ENCODE data around the gene PCDH9.

The PCDH9 gene

GRCh38 chr13:66627512-66627911 lies 602.6 kb downstream of the PCDH9 start:
- no peak for DNase-seq

DNA sequence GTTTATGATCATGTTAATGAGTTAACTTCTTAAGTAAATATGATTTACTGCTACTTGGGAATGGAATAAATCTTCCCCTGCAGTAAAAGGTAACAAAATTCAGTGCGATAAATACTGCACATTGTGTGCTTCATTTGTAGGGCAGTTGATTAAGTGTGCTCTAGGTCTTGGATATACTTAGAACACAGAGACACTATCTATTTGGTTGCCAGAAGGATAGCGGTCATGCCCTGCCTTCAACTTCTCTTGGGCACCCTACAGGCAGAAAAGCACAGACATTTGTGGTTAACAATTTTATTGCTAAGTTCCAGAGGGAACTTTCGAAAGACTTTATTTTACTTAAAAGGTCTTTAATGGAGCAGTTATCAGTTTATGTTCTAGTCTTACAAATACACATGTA lies 605.8 kb downstream of the PCDH9 start:
- DNase-seq, result no peak

GRCh38 chr13:66623129-66623820 lies 606.9 kb downstream of the PCDH9 start:
- no peak for DNase-seq

DNA sequence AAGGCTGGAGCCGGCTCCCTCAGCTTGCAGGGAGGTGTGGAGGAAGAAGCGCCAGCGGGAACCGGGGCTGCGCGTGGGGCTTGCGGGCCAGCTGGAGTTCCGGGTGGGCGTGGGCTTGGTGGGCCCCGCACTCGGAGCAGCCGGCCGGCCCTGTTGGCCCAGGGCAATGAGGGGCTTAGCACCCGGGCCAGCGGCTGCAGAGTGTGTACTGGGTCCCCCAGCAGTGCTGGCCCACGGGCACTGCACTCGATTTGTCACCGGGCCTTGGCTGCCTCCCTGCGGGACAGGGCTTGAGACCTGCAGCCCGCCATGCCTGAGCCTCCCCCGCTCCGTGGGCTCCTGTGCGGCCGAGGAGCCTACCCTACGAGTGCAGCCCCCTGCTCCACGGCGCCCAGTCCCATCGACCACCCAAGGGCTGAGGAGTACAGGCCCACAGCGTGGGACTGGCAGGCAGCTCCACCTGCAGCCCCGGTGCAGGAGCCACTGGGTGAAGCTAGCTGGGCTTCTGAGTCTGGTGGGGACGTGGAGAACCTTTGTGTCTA lies 608.2 kb downstream of the PCDH9 start:
- DNase-seq, result peak; percentile 3

- DNase-seq, result no peak
Observed at GRCh38 chr13:66618702-66619101, 611.4 kb downstream of the PCDH9 start.

DNA sequence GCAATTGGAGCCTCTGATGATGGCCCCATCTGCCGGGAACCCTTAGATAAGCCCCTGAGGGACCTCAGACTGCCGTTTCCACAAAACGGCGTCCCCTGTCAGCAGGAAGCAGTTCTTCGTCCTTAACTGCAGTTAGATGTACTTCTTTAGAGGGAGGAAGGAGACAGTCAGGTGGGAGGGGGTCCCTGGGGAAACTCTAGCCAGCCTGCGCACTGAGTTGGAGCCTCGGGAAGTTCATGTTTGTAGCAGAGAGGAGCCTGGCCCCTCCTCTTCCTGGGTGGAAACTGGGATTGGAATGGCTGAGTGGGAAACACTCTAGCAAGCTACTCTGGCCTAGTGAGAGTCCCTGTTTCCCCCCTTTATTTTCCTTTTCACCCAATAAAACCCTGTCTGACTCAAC lies 612.4 kb downstream of the PCDH9 start:
- DNase-seq, result no peak

DNA sequence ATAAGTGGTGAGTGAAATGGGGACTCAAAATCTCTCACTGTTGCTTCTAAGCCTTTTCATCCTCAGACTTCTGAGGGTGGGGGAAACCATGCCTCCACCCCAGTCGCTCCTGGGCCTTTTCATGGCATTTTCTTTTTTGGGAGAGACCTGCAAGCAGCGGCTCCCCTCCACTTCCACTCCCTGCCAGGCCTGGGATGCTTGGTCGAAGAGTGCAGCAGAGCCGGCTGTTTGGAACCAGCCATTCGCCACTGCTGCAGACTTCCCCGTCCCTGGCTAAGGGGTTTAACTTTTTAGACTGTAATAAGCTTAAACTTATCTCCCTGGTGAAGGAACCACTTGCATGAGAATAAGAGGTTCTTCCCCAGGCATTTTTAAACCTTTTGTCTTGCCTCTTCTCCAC lies 617.2 kb downstream of the PCDH9 start:
- DNase-seq, result peak; percentile 7

GRCh38 chr13:66586489-66586888 lies 643.6 kb downstream of the PCDH9 start:
- no peak for DNase-seq

DNA sequence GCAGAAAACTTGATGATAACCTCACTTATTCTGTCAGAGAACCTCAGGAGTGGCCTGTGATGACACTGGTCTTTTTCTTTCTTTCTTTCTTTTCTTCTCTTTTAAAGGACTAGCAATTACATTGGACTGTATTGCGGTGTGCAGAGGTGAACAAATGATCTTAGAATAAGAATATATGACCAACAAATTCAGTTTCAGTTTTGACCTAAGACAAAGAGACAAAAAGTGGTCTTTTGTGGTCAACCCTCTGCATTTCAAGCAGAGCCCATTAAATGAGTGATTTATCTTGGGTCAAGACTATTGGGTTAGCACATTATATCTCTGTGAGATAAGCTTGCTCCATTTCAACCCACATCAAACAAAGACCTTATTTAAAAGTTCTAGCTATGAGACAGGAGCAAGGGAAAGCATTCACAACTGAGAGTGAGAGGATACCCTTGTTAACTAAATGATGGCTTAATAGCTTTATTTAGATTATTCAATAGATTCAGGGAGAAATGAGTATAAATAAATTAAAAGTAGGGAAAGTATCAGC lies 644.4 kb downstream of the PCDH9 start:
- no peak for DNase-seq

- no peak for DNase-seq
Observed at GRCh38 chr13:66581675-66582074, 648.5 kb downstream of the PCDH9 start.

GRCh38 chr13:66578305-66578704 lies 651.8 kb downstream of the PCDH9 start:
- DNase-seq, result no peak

DNA sequence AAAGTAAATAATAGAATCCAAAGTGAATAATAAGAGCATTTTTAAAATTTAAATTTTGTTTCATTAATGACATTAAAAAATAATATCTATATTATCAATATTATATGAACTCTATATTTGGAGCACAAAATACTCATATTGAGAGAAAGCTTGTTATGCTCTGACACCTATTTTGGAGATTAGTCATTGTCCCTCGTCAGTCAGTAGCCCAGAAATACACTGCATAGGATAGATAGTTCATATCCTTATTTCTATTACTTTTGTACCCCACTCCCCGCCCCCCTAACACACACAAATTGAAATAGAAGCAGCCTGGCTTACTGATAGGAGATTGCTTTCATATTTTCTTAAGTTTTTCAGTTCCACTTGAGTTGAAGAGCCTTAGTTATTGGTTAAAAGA lies 652.8 kb downstream of the PCDH9 start:
- no peak for DNase-seq

- no peak for DNase-seq
Observed at GRCh38 chr13:66576381-66576780, 653.8 kb downstream of the PCDH9 start.

GRCh38 chr13:66574606-66575005 lies 655.5 kb downstream of the PCDH9 start:
- DNase-seq, result no peak

DNA sequence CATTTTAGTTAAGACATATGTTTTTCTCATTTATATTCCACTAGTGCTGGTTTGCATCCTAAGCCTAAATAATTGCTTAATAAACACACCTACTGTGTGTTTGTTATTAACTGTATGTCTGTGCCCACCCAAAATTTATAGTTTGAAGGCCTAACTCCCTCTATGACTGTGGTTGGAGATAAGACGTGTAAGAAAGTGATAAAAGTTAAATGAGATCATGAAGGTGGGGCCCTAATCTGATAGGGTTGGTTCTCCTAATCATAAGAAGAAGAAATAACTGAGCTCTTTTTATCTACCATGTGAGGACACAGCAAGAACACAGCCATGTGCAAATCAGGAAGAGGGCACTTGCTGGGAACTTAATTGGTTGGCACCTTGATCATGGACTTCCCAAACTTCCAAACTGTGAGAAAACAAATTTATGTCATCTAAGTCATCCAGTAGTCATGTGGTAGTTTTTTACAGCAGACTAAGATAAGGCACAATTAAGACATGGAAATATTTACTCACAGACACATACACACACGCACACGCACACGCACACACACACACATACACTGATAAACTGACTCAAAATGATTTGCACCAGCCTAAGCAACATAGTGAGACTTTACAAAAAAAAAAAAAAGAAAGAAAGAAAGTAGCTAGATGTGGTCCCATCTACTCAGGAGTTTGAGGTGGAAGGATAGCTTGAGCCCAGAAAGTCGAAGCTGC lies 662.1 kb downstream of the PCDH9 start:
- no peak for DNase-seq

- no peak for DNase-seq
Observed at GRCh38 chr13:66565279-66565678, 664.9 kb downstream of the PCDH9 start.

DNA sequence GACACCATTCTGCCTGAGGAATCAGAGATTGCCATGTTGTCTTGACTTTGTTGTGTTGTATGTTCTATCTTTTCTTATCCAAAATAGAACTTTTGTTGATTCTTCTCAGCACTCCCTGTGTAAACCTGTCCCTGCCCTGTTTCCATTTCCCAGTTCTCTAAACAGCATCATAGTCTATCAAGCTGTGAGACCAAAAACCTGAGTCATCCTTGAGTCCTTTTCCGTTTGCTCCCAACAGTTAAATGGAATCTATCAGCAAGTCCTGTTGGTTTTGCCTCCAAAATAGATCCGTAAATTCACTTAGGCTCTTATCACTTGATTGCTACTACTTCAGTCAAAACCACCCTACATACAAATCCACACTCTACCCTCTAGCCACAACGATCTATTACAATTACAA lies 667.1 kb downstream of the PCDH9 start:
- no peak for DNase-seq

GRCh38 chr13:66562054-66562453 lies 668.1 kb downstream of the PCDH9 start:
- no peak for DNase-seq

- peak; percentile 3 for DNase-seq
Observed at GRCh38 chr13:66560991-66561390, 669.1 kb downstream of the PCDH9 start.

- no peak for DNase-seq
Observed at GRCh38 chr13:66560189-66560588, 669.9 kb downstream of the PCDH9 start.

- no peak for DNase-seq
Observed at GRCh38 chr13:66559093-66559492, 671.0 kb downstream of the PCDH9 start.

DNA sequence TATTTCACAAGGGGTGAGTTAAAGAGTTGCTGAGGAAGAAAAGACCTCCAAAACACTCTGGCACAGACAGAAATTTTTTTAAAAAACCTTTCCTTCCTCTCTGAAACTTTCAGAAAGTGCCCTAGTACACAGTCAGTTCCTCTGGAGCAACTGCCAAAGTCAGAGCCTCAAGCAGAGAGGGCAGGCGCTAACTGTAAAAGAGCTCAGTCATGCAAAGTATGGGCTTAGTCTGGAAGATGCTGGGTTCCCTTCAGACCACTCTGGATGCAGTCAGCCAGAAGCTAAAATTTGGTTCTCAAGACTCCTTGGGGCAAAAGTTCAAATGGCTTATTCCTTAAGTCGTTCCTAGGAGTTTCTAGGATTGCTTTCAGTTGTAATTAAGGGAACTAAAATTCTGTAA lies 671.6 kb downstream of the PCDH9 start:
- DNase-seq, result no peak

GRCh38 chr13:66557357-66557756 lies 672.8 kb downstream of the PCDH9 start:
- no peak for DNase-seq

GRCh38 chr13:66556306-66556705 lies 673.8 kb downstream of the PCDH9 start:
- no peak for DNase-seq

Data from activated gamma-delta T cell (primary cell).